Measurements from ENCODE around the gene UBE2L3.

GRCh38 chr22:21639359-21639758, 71.8 kb downstream of the UBE2L3 start:
- TF ChIP-seq ZNF548 (tag by site-specific recombination; IDR thresholded peaks at IDR 0.05) (no peak), KLF7 (tag by site-specific recombination; IDR thresholded peaks at IDR 0.05; ENCODE audit: borderline replicate concordance) (no peak), HOXA7 (CRISPR knock-in tag; IDR thresholded peaks at IDR 0.05; ENCODE audit: borderline replicate concordance) (no peak), YY1 (tag by site-specific recombination; IDR thresholded peaks at IDR 0.05) (no peak), SCRT2 (tag by site-specific recombination; IDR thresholded peaks at IDR 0.05) (no peak), CTCF (tag by site-specific recombination; IDR thresholded peaks at IDR 0.05) (no peak), ZFP41 (tag by site-specific recombination; IDR thresholded peaks at IDR 0.05; ENCODE audit: borderline replicate concordance) (no peak), SP3 (tag by site-specific recombination; IDR thresholded peaks at IDR 0.05) (no peak), TCF7L2 (IDR thresholded peaks at IDR 0.05; ENCODE audit: borderline replicate concordance, low read depth, low read length) (no peak), BCL11A (tag by site-specific recombination; IDR thresholded peaks at IDR 0.05; ENCODE audit: low read depth) (no peak), ZNF677 (tag by site-specific recombination; IDR thresholded peaks at IDR 0.05) (no peak), ZNF16 (tag by site-specific recombination; IDR thresholded peaks at IDR 0.05; ENCODE audit: low read depth) (no peak), PRDM1 (tag by site-specific recombination; IDR thresholded peaks at IDR 0.05) (no peak)
- TF ChIP-seq, protein P1, sequence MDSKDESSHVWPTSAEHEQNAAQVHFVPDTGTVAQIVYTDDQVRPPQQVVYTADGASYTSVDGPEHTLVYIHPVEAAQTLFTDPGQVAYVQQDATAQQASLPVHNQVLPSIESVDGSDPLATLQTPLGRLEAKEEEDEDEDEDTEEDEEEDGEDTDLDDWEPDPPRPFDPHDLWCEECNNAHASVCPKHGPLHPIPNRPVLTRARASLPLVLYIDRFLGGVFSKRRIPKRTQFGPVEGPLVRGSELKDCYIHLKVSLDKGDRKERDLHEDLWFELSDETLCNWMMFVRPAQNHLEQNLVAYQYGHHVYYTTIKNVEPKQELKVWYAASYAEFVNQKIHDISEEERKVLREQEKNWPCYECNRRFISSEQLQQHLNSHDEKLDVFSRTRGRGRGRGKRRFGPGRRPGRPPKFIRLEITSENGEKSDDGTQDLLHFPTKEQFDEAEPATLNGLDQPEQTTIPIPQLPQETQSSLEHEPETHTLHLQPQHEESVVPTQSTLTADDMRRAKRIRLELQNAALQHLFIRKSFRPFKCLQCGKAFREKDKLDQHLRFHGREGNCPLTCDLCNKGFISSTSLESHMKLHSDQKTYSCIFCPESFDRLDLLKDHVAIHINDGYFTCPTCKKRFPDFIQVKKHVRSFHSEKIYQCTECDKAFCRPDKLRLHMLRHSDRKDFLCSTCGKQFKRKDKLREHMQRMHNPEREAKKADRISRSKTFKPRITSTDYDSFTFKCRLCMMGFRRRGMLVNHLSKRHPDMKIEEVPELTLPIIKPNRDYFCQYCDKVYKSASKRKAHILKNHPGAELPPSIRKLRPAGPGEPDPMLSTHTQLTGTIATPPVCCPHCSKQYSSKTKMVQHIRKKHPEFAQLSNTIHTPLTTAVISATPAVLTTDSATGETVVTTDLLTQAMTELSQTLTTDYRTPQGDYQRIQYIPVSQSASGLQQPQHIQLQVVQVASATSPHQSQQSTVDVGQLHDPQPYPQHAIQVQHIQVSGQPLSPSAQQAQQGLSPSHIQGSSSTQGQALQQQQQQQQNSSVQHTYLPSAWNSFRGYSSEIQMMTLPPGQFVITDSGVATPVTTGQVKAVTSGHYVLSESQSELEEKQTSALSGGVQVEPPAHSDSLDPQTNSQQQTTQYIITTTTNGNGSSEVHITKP (tag by site-specific recombination; IDR thresholded peaks at IDR 0.05), result no peak

Data from HEK293 (cell line).